ENCODE data around the gene RIMBP2.
"Not testable (repeated sequence)": the region's sequence is repeated elsewhere in the genome, so short reads cannot be mapped to it uniquely, and the experiment has no call there.

RIMBP2 gene

GRCh38 chr12:130591736-130592135, 124.4 kb downstream of the RIMBP2 start:
- DNase-seq = no peak

- no peak for DNase-seq
These were observed 125.4 kb downstream of the RIMBP2 start for GRCh38 chr12:130590685-130591084.

GRCh38 chr12:130589540-130590317, 126.4 kb downstream of the RIMBP2 start:
- DNase-seq = no peak

GRCh38 chr12:130588696-130589539, 127.2 kb downstream of the RIMBP2 start:
- DNase-seq = no peak

GRCh38 chr12:130587966-130588365, 128.1 kb downstream of the RIMBP2 start:
- DNase-seq = no peak

- DNase-seq = not testable (repeated sequence)
These were observed 131.6 kb downstream of the RIMBP2 start for GRCh38 chr12:130584475-130584874.

- DNase-seq = no peak
These were observed 132.3 kb downstream of the RIMBP2 start for GRCh38 chr12:130583800-130584199.

- DNase-seq = no peak
These were observed 132.8 kb downstream of the RIMBP2 start for GRCh38 chr12:130583317-130583716.

GRCh38 chr12:130582286-130582685, 133.8 kb downstream of the RIMBP2 start:
- DNase-seq = no peak

- no peak for DNase-seq
These were observed 134.3 kb downstream of the RIMBP2 start for GRCh38 chr12:130581782-130582181.

GRCh38 chr12:130579231-130579630, 136.9 kb downstream of the RIMBP2 start:
- DNase-seq = no peak

- no peak for DNase-seq
These were observed 138.7 kb downstream of the RIMBP2 start for GRCh38 chr12:130577351-130577750.

- DNase-seq = no peak
These were observed 139.7 kb downstream of the RIMBP2 start for GRCh38 chr12:130576371-130576816.

- DNase-seq = no peak
These were observed 141.7 kb downstream of the RIMBP2 start for GRCh38 chr12:130574402-130574801.

GRCh38 chr12:130573766-130574165, 142.3 kb downstream of the RIMBP2 start:
- DNase-seq = no peak

- DNase-seq = no peak
These were observed 142.9 kb downstream of the RIMBP2 start for GRCh38 chr12:130573235-130573634.

- no peak for DNase-seq
These were observed 143.5 kb downstream of the RIMBP2 start for GRCh38 chr12:130572553-130572952.

- DNase-seq = no peak
These were observed 144.4 kb downstream of the RIMBP2 start for GRCh38 chr12:130571734-130572133.

GRCh38 chr12:130571089-130571488, 145.0 kb downstream of the RIMBP2 start:
- DNase-seq = no peak

GRCh38 chr12:130569521-130569920, 146.6 kb downstream of the RIMBP2 start:
- DNase-seq = no peak

- no peak for DNase-seq
These were observed 147.6 kb downstream of the RIMBP2 start for GRCh38 chr12:130568501-130568900.

- no peak for DNase-seq
These were observed 148.1 kb downstream of the RIMBP2 start for GRCh38 chr12:130568041-130568440.

GRCh38 chr12:130566446-130567155, 149.5 kb downstream of the RIMBP2 start:
- DNase-seq = no peak
